ENCODE data around the gene S100A7A. TPM values are rescaled to one million over a fixed set of nuclear protein-coding genes. Genes with fewer than 3 reads are reported as not detected.

The S100A7A gene
- total and polyA plus RNA-seq, 2 donors from 2014 or later: not detected

- H3K27me3 ChIP-seq (ENCODE audit: control insufficient read depth, insufficient read depth, low read length): no peaks in the 10 kb centered on the region
- H3K36me3 ChIP-seq (ENCODE audit: control insufficient read depth in 2 of 3, insufficient read depth in 3 of 3, low read length in 3 of 3): no peaks in the 10 kb centered on the region
- no peak for TF ChIP-seq CTCF (IDR thresholded peaks at IDR 0.05; ENCODE audit: borderline replicate concordance, extremely low read depth, insufficient read depth)
- FAIRE-seq (no peak), DNase-seq (no peak)
- no peaks in the 10 kb centered on the region for H3K9me3 ChIP-seq (ENCODE audit: control insufficient read depth in 2 of 3, insufficient read depth in 1 of 3, low read length in 3 of 3)
- no peak overlapping the region for H3K27ac ChIP-seq (ENCODE audit: low read depth in 2 of 2, low read length in 2 of 2)
- H3K9ac ChIP-seq (ENCODE audit: low read length in 3 of 3): no peak overlapping the region
- no peak overlapping the region for H3K4me3 ChIP-seq (ENCODE audit: low read length in 3 of 3)
- no peaks in the 10 kb centered on the region for H3K4me1 ChIP-seq (ENCODE audit: control insufficient read depth in 2 of 3, insufficient read depth in 2 of 3, low read depth in 1 of 3, low read length in 3 of 3)
- intact Hi-C loops (cut with DNase I): no loop called here
These were observed 21.1 kb upstream of the S100A7A start for GRCh38 chr1:153395136-153395685.

GRCh38 chr1:153395776-153396175, 20.5 kb upstream of the S100A7A start:
- DNase-seq (no peak), FAIRE-seq (no peak)
- H3K9ac ChIP-seq (ENCODE audit: low read length in 3 of 3): no peak overlapping the region
- H3K36me3 ChIP-seq (ENCODE audit: control insufficient read depth in 2 of 3, insufficient read depth in 3 of 3, low read length in 3 of 3): no peaks in the 10 kb centered on the region
- no peaks in the 10 kb centered on the region for H3K4me1 ChIP-seq (ENCODE audit: control insufficient read depth in 2 of 3, insufficient read depth in 2 of 3, low read depth in 1 of 3, low read length in 3 of 3)
- H3K9me3 ChIP-seq (ENCODE audit: control insufficient read depth in 2 of 3, insufficient read depth in 1 of 3, low read length in 3 of 3): no peaks in the 10 kb centered on the region
- intact Hi-C loops (cut with DNase I): no loop called here
- no peak for TF ChIP-seq CTCF (IDR thresholded peaks at IDR 0.05; ENCODE audit: borderline replicate concordance, extremely low read depth, insufficient read depth)
- no peaks in the 10 kb centered on the region for H3K27me3 ChIP-seq (ENCODE audit: control insufficient read depth, insufficient read depth, low read length)
- H3K27ac ChIP-seq (ENCODE audit: low read depth in 2 of 2, low read length in 2 of 2): no peak overlapping the region
- no peak overlapping the region for H3K4me3 ChIP-seq (ENCODE audit: low read length in 3 of 3)

GRCh38 chr1:153396461-153396860, 19.9 kb upstream of the S100A7A start:
- no peak for FAIRE-seq
- no peaks in the 10 kb centered on the region for H3K27me3 ChIP-seq (ENCODE audit: control insufficient read depth, insufficient read depth, low read length)
- no peak overlapping the region for H3K27ac ChIP-seq (ENCODE audit: low read depth in 2 of 2, low read length in 2 of 2)
- no peak for DNase-seq
- TF ChIP-seq CTCF (IDR thresholded peaks at IDR 0.05; ENCODE audit: borderline replicate concordance, extremely low read depth, insufficient read depth): no peak
- H3K9ac ChIP-seq (ENCODE audit: low read length in 3 of 3): no peak overlapping the region
- H3K9me3 ChIP-seq (ENCODE audit: control insufficient read depth in 2 of 3, insufficient read depth in 1 of 3, low read length in 3 of 3): no peaks in the 10 kb centered on the region
- no peak overlapping the region for H3K4me3 ChIP-seq (ENCODE audit: low read length in 3 of 3)
- H3K4me1 ChIP-seq (ENCODE audit: control insufficient read depth in 2 of 3, insufficient read depth in 2 of 3, low read depth in 1 of 3, low read length in 3 of 3): no peaks in the 10 kb centered on the region
- no peaks in the 10 kb centered on the region for H3K36me3 ChIP-seq (ENCODE audit: control insufficient read depth in 2 of 3, insufficient read depth in 3 of 3, low read length in 3 of 3)
- intact Hi-C loops (cut with DNase I): no loop called here
